WTC11 (cell line): Measurements from ENCODE around the gene ZNF554. TPM values are rescaled to one million over a fixed set of nuclear protein-coding genes. Genes with fewer than 3 reads are reported as not detected.

ENCODE experiments used
- ATAC-seq: fragments of 200-7000 bp; cut with Tn5 transposase; 2 replicates; pipeline ENCODE4 v1.10.0; 2021; ENCODE audit warnings: mild to moderate bottlenecking, moderate library complexity
- CTCF ChIA-PET: fragments of 300-600 bp; sonication (Branson Sonifier 250); formaldehyde crosslinking; loops from one replicate; lab custom pipeline; 2021; ENCODE audit warnings: antibody characterized with exemption; lab: Charles Lee
- POLR2A ChIA-PET: fragments of 350-600 bp; sonication (Branson Sonifier 250); formaldehyde crosslinking; loops from one replicate; lab custom pipeline; 2021; ENCODE audit warnings: antibody characterized with exemption; lab: Charles Lee
- DNase-seq: peaks from one replicate; pipeline ENCODE4 v3.0.0; 2021; ENCODE audit warnings: low spot score
- H3K27ac Mint-ChIP-seq: 2 replicates; pipeline ENCODE4 v1.8.0; 2021; ENCODE audit warnings: mixed read lengths
- H3K27me3 Mint-ChIP-seq: 2 replicates; pipeline ENCODE4 v1.8.0; 2021; ENCODE audit warnings: low read depth, mild to moderate bottlenecking, moderate library complexity, mixed read lengths
- H3K36me3 Mint-ChIP-seq: 2 replicates; pipeline ENCODE4 v1.8.0; 2021; ENCODE audit warnings: mixed read lengths
- H3K4me1 Mint-ChIP-seq: 2 replicates; pipeline ENCODE4 v1.8.0; 2022; ENCODE audit warnings: mixed read lengths
- H3K4me3 Mint-ChIP-seq: 2 replicates; pipeline ENCODE4 v1.8.0; 2021; ENCODE audit warnings: mild to moderate bottlenecking, moderate library complexity, mixed read lengths
- H3K9me3 Mint-ChIP-seq: 2 replicates; pipeline ENCODE4 v1.8.0; 2021; ENCODE audit warnings: mixed read lengths
- ATF6 ChIP-seq: sonication (generic); formaldehyde crosslinking; IDR thresholded peaks from 2 replicates; pipeline ENCODE4 v1.8.1; 2023; ENCODE audit warnings: mild to moderate bottlenecking, missing genetic modification reagents
- CREB1 ChIP-seq: sonication (generic); formaldehyde crosslinking; IDR thresholded peaks from 2 replicates; pipeline ENCODE4 v1.8.0; 2023; ENCODE audit warnings: mild to moderate bottlenecking, missing genetic modification reagents
- E2F4 ChIP-seq: sonication (generic); formaldehyde crosslinking; IDR thresholded peaks from 2 replicates; pipeline ENCODE4 v1.8.1; 2022; ENCODE audit warnings: low read depth, mild to moderate bottlenecking, moderate library complexity, missing genetic modification reagents, borderline replicate concordance
- FOXJ3 ChIP-seq: sonication (generic); formaldehyde crosslinking; IDR thresholded peaks from 2 replicates; pipeline ENCODE4 v1.9.0; 2021; ENCODE audit warnings: missing genetic modification reagents, mild to moderate bottlenecking, borderline replicate concordance
- FOXK1 ChIP-seq: sonication (generic); formaldehyde crosslinking; IDR thresholded peaks from 2 replicates; pipeline ENCODE4 v1.8.0; 2022; ENCODE audit warnings: mild to moderate bottlenecking, moderate library complexity, missing genetic modification reagents
- GABPB1 ChIP-seq: sonication (generic); formaldehyde crosslinking; IDR thresholded peaks from 2 replicates; pipeline ENCODE4 v1.8.1; 2023; ENCODE audit warnings: mild to moderate bottlenecking, missing genetic modification reagents
- JUN ChIP-seq: sonication (generic); formaldehyde crosslinking; IDR thresholded peaks from 2 replicates; pipeline ENCODE4 v1.8.0; 2023; ENCODE audit warnings: mild to moderate bottlenecking, missing genetic modification reagents
- NFE2L1 ChIP-seq: sonication (generic); formaldehyde crosslinking; IDR thresholded peaks from 2 replicates; pipeline ENCODE4 v1.8.1; 2023; ENCODE audit warnings: missing genetic modification reagents
- OVOL2 ChIP-seq: fragments of 250-450 bp; sonication (Bioruptor Pico); IDR thresholded peaks from 2 replicates; pipeline ENCODE4 v1.9.0; 2021; ENCODE audit warnings: mild to moderate bottlenecking, borderline replicate concordance
- PRRX2 ChIP-seq: fragments of 250-450 bp; sonication (Bioruptor Pico); IDR thresholded peaks from 2 replicates; pipeline ENCODE4 v1.8.0; 2021; ENCODE audit warnings: mild to moderate bottlenecking
- TEAD1 ChIP-seq: sonication (generic); formaldehyde crosslinking; IDR thresholded peaks from 2 replicates; pipeline ENCODE4 v1.8.0; 2022; ENCODE audit warnings: mild to moderate bottlenecking, missing genetic modification reagents
- ZNF121 ChIP-seq: sonication (generic); formaldehyde crosslinking; IDR thresholded peaks from 2 replicates; pipeline ENCODE4 v1.8.0; 2023; ENCODE audit warnings: missing genetic modification reagents
- total RNA-seq: library from RNA; stranded (reverse); gene quantifications from 3 replicates; pipeline ENCODE4 v1.2.3, GENCODE V29; 2021
- TF ChIP-seq, protein P1 (sequence below): sonication (generic); formaldehyde crosslinking; IDR thresholded peaks from 2 replicates; pipeline ENCODE4 v1.8.1; 2023; ENCODE audit warnings: mild to moderate bottlenecking, missing genetic modification reagents, moderate library complexity
- TF ChIP-seq, protein P2 (sequence below): sonication (generic); formaldehyde crosslinking; IDR thresholded peaks from 2 replicates; pipeline ENCODE4 v1.8.1; 2023; ENCODE audit warnings: mild to moderate bottlenecking, missing genetic modification reagents, borderline replicate concordance

Gene ZNF554
- total RNA-seq, 1 experiment from 2014 or later, result 5.7 TPM

- ATAC-seq, result no peak
- CTCF ChIA-PET, result no interaction called here
- Mint-ChIP-seq H3K27ac (no peak overlapping the region), H3K9me3 (no peaks in the 10 kb centered on the region; the same call in 1 of the 2 replicates), H3K4me3 (no peak overlapping the region), H3K27me3 (no peaks in the 10 kb centered on the region), H3K36me3 (peaks cover 15% of the 10 kb centered on the region), H3K4me1 (no peaks in the 10 kb centered on the region)
- POLR2A ChIA-PET, result no interaction called here
- DNase-seq, result no peak
- TF ChIP-seq OVOL2 (CRISPR knock-in tag), result no peak
- no peak for TF ChIP-seq JUN (CRISPR knock-in tag)
- TF ChIP-seq, protein P1, sequence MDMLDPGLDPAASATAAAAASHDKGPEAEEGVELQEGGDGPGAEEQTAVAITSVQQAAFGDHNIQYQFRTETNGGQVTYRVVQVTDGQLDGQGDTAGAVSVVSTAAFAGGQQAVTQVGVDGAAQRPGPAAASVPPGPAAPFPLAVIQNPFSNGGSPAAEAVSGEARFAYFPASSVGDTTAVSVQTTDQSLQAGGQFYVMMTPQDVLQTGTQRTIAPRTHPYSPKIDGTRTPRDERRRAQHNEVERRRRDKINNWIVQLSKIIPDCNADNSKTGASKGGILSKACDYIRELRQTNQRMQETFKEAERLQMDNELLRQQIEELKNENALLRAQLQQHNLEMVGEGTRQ (CRISPR knock-in tag), result no peak
- no peak for TF ChIP-seq PRRX2 (CRISPR knock-in tag)
- TF ChIP-seq GABPB1 (CRISPR knock-in tag), result no peak
- TF ChIP-seq CREB1, result no peak
- TF ChIP-seq, protein P2, sequence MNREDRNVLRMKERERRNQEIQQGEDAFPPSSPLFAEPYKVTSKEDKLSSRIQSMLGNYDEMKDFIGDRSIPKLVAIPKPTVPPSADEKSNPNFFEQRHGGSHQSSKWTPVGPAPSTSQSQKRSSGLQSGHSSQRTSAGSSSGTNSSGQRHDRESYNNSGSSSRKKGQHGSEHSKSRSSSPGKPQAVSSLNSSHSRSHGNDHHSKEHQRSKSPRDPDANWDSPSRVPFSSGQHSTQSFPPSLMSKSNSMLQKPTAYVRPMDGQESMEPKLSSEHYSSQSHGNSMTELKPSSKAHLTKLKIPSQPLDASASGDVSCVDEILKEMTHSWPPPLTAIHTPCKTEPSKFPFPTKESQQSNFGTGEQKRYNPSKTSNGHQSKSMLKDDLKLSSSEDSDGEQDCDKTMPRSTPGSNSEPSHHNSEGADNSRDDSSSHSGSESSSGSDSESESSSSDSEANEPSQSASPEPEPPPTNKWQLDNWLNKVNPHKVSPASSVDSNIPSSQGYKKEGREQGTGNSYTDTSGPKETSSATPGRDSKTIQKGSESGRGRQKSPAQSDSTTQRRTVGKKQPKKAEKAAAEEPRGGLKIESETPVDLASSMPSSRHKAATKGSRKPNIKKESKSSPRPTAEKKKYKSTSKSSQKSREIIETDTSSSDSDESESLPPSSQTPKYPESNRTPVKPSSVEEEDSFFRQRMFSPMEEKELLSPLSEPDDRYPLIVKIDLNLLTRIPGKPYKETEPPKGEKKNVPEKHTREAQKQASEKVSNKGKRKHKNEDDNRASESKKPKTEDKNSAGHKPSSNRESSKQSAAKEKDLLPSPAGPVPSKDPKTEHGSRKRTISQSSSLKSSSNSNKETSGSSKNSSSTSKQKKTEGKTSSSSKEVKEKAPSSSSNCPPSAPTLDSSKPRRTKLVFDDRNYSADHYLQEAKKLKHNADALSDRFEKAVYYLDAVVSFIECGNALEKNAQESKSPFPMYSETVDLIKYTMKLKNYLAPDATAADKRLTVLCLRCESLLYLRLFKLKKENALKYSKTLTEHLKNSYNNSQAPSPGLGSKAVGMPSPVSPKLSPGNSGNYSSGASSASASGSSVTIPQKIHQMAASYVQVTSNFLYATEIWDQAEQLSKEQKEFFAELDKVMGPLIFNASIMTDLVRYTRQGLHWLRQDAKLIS (CRISPR knock-in tag), result no peak
Measured at GRCh38 chr19:2813235-2814160, 6.2 kb upstream of the ZNF554 start.

DNA sequence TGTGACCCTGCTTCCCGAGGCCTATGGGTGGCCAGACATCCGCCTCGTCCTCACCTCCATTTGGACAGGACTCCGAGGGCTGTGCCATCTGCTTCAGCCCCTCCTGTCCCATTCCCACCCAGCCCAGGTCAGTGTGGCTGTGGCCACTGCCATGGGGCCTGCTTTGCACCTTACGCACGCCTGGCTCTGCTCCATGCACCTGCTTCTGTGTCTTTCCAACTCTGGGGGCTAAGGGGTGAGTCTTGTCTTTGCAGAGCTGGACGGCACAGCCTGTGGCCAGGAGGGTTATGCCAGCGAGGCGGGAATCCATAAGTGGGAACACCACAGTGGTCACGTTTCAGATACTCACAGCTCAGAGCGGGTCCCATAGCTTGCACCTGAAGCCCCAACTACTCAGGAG is 5.2 kb upstream of the ZNF554 start:
- no peaks in the 10 kb centered on the region for H3K27me3 Mint-ChIP-seq
- TF ChIP-seq FOXJ3 (CRISPR knock-in tag) (no peak), ZNF121 (CRISPR knock-in tag) (0 out of 2 replicates have a peak, but pooled peaks have one; percentile 3), E2F4 (CRISPR knock-in tag) (no peak)
- no peak overlapping the region for H3K27ac Mint-ChIP-seq
- POLR2A ChIA-PET, result no interaction called here
- no peaks in the 10 kb centered on the region; the same call in 1 of the 2 replicates for H3K9me3 Mint-ChIP-seq
- no peaks in the 10 kb centered on the region for H3K4me1 Mint-ChIP-seq
- ATAC-seq (no peak), DNase-seq (no peak)
- H3K4me3 Mint-ChIP-seq, result no peak overlapping the region
- CTCF ChIA-PET, result no interaction called here
- H3K36me3 Mint-ChIP-seq, result peaks cover 6% of the 10 kb centered on the region

- POLR2A ChIA-PET, result interaction anchor here (1.0 kb wide), 1 partner anchor 11 kb away, joined by 7 read pairs; no protein-coding TSS in a partner anchor
Measured at GRCh38 chr19:2815191-2815614, 4.5 kb upstream of the ZNF554 start.

GRCh38 chr19:2815923-2816322 is 3.7 kb upstream of the ZNF554 start:
- 0 out of 2 replicates have a peak, but pooled peaks cover 3% of the 10 kb centered on the region for H3K36me3 Mint-ChIP-seq
- POLR2A ChIA-PET, result interaction anchor here (1.0 kb wide), 1 partner anchor 11 kb away, joined by 7 read pairs; no protein-coding TSS in a partner anchor
- H3K4me3 Mint-ChIP-seq, result no peak overlapping the region
- no peaks in the 10 kb centered on the region for H3K27me3 Mint-ChIP-seq
- H3K4me1 Mint-ChIP-seq, result no peaks in the 10 kb centered on the region
- no peak overlapping the region for H3K27ac Mint-ChIP-seq
- CTCF ChIA-PET, result no interaction called here
- DNase-seq (no peak), ATAC-seq (no peak)
- H3K9me3 Mint-ChIP-seq, result no peaks in the 10 kb centered on the region; the same call in 1 of the 2 replicates
- TF ChIP-seq NFE2L1 (no peak), FOXK1 (CRISPR knock-in tag) (no peak), ATF6 (CRISPR knock-in tag) (no peak)
- TF ChIP-seq, protein P2 (CRISPR knock-in tag), result no peak

More at GRCh38 chr19:2815191-2815614, 4.5 kb upstream of the ZNF554 start:
- Mint-ChIP-seq H3K27ac (no peak overlapping the region), H3K36me3 (0 out of 2 replicates have a peak, but pooled peaks cover 3% of the 10 kb centered on the region)
- TF ChIP-seq TEAD1 (CRISPR knock-in tag), result no peak
- TF ChIP-seq NFE2L1, result no peak
- TF ChIP-seq, all 79 proteins: peak for 0
- no peaks in the 10 kb centered on the region for H3K4me1 Mint-ChIP-seq
- no peak for ATAC-seq
- CTCF ChIA-PET, result no interaction called here
- H3K9me3 Mint-ChIP-seq, result no peaks in the 10 kb centered on the region; the same call in 1 of the 2 replicates
- DNase-seq, result no peak
- H3K4me3 Mint-ChIP-seq, result no peak overlapping the region
- H3K27me3 Mint-ChIP-seq, result no peaks in the 10 kb centered on the region
